GM19025 (cell line): ENCODE measurements around the gene MED22.
"Not testable (repeated sequence)": the region's sequence is repeated elsewhere in the genome, so short reads cannot be mapped to it uniquely, and the experiment has no call there.

Experiments
- ATAC-seq: cut with Tn5 transposase; IDR thresholded peaks from one replicate; pipeline ENCODE4 v1.9.1; 2021; ENCODE audit warnings: mild to moderate bottlenecking, low read depth, moderate library complexity; ENCODE audit not compliant: unreplicated experiment

Gene MED22

DNA sequence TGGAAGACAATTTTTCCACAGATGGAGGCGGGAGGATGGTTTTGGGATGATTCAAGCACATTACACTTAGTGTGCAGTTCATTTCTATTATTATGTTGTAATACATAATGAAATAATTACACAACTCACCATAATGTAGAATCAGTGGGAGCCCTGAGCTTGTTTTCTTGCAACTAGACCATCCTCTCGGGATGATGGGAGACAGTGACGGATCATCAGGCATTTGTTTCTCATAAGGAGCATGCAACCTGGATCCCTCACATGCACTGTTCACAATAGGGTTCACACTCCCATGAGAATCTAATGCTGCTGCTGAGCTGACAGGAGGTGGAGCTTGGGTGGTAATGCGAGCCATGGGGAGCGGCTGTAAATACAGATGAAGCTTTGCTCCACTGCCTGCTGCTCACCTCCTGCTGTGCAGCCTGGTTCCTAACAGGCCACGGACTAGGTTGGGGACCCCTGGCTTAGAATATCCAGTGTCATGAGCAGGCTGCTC lies 29.8 kb upstream of the MED22 start:
- no peak for ATAC-seq

DNA sequence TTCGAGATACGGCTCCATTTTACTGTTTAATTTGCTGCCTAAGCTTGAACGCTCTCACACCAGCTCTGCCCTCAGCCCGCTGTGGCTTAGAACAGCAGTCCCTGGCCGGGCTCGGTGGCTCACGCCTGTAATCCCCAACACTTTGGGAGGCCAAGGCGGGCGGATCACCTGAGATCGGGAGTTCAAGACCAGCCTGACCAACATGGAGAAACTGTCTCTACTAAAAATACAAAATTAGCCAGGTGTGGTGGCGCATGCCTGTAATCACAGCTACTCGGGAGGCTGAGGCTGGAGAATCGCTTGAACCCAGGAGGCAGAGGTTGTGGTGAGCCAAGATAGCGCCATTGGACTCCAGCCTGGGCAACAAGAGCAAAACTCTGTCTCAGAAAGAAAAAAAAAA lies 29.3 kb upstream of the MED22 start:
- not testable (repeated sequence) for ATAC-seq

GRCh38 chr9:133375724-133376654 lies 28.1 kb upstream of the MED22 start, which contains the start of the genes STKLD1 and SURF4:
Gene STKLD1 (plus strand): TSS chr9:133376366. CDS start chr9:133376474, 108 bp downstream.
Gene SURF4 (minus strand): TSS chr9:133376060. CDS start chr9:133375969, 91 bp downstream.
- ATAC-seq = peak; percentile 93

DNA sequence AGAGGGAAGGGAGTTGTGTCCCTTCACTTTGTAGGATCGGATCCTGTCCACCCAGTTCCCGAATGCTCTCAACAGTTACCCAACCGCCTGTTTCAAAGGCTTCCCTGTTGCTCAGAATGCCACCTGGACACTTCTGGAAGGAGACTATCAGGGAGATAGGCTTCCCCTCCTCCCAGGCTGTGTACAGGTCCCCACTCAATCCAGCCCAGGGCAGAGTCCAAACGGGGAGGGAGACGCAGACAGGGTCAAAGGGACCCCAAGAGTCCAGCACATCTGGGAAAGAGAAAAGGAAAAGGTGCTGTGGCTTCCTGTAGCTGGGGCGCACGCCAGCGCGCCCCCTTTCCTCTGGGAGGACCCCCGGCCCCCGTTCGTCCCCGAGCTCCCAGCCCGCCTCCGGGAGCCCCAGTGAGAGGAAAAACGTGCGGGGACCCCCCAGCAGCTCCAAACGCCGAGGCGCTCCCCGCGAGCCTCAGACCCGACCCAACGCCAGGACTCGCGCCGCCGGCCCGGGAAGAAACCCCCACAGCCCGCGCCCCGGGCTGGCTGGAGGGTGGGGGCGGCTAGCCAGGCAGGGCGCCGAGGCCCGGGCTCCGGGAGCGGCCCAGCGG lies 27.3 kb upstream of the MED22 start:
- peak; percentile 3 for ATAC-seq

DNA sequence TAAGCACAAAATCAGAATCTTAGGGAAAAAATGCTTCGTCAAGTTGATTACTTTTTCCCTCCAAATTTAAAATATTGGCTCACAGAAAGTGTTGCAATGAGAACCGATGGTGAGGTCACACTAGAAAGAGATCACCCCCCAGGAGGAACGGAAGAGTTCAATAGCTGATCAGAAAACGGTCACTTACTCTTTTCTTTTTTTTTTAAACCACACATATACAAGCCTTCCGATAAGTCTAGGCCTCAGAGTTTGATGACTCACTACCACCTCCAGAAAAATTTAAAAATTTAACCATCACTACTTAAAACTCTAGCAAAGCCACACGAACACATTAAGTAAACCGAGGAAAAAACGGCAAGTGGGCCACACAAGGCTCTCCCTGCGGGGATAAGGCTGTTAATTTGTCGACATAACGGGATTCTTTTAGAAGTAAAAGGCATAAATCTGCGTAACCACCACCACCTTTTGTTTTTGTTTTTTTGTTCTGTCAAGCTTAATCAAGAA lies 26.7 kb upstream of the MED22 start:
- ATAC-seq = no peak

DNA sequence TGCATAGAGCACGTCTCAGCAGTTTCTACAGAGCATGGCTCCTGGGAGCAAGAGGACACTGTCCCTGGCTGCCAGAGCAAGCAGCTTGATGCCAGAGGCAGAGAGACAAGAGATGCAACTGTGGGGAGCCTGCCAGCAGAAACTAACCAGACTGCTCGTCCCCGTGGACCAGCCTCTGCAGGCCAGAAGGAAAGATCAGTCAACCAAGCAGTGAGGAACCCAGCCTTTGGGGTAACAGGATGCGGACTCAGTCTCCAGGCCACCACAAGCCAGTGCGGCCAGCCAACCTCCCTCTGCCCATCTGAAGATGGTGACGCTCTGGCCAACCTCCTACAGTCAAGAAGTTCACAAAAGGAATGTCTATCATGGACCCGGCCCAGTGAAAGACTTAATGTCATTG lies 24.2 kb upstream of the MED22 start:
- no peak for ATAC-seq

- ATAC-seq = no peak
Observed at GRCh38 chr9:133371261-133371711, 23.4 kb upstream of the MED22 start.

GRCh38 chr9:133370685-133371084 lies 22.8 kb upstream of the MED22 start:
- ATAC-seq = no peak

DNA sequence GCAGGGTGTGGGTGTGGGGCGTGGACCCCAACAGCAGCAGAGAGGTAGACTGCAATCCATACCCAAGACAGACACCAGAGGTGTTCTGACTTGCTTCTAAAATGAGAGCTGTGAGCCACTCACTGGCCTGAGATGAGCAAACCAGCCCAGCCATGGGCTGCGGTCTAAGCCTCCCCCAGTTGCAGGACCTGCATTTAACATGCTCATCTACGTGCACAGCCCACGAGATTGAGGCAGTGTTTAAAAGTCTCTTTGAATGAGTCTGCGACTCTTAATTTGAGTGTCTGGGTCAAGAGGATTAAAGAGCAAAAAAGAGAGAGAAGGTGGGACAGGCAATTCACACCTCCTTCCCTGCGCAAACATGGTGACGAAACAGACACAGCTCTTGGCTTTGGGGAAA lies 22.0 kb upstream of the MED22 start:
- ATAC-seq = no peak

GRCh38 chr9:133369422-133369821 lies 21.5 kb upstream of the MED22 start:
- no peak for ATAC-seq

DNA sequence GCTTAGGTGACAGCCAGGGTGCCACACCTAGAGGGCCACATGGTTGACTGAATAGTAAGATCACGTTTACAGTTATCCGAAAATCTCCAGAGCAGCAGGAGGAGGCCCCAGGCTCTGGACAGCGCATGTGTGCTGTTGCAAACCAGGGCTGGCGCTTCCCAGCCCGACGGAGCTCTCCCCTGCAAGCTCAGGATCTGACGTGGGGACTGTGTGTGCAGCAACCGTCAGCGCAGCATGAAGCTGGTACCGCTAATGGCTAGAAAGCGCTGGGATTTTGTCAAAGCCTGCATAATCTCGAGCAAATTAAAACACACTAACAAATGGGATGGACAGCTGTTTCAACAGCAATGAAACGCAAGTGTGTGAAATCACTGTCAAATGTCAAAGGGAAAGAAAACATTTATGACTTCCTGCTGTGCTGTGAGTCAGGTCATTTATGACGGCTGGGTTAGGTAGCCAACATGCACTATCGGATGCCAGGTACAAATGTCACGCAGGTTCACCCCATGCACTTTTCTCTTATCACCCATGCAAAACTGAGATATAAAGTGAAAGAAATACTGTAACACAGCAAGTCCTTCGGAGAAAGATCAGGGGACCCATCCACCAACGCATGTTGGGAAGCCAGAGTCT lies 20.4 kb upstream of the MED22 start:
- ATAC-seq = no peak

DNA sequence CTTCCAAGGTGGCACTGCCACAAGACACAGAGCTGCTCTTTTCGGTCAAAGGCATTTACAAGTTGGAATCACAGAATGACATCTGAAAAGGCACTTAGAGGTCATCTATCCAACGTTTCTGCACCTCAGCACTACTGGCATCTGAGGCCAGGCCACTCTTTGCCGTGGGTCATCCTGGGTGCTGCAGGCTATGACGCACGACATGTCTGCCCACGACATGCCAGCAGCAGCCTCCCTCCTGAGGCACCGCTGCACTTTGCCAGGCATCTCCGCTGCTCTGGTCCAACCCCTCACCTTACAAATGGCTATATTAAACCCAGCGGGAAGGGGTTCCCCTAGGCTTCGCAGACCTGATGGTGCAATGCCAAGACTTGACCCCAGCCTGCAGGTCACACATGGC lies 19.8 kb upstream of the MED22 start:
- ATAC-seq = no peak

DNA sequence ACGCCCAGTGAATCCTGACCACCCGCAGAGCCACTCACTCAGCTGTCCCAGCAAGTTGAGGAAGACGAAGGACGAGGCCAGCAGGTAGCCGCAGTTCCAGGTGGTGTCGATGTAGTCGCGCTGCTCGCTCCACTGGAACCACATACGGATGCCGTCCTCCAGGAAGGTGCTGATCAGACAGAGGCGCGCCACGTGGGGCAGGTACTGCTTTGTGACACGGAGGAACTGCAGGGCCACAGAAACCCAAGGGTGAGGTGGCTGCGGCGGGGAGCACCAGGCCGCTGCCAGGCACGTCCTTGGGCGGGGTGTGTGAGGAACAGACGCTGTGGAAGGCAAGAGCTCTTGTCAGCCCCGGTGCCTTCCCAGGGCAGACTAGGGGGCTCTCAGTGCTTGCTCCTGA lies 19.3 kb upstream of the MED22 start:
- ATAC-seq = no peak

DNA sequence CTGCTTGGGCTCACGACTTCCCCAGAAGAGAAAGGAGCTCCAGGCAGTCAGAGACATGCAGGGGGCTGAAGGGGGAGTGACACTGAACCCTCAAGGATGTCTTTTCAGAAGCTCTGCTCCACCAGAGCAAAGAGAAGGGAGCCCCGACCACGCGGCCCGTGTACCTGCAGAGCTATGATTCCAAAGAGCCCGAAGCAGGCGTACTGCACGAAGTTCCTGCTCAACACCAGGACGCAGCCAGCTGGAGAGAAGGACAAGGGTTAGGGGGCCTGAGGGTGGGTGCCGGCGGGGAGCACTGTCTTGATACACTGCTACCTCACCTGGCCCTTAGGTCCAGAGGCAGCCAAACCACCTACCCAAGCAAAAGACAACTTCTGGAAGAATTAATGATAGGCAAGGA lies 18.5 kb upstream of the MED22 start:
- no peak for ATAC-seq

DNA sequence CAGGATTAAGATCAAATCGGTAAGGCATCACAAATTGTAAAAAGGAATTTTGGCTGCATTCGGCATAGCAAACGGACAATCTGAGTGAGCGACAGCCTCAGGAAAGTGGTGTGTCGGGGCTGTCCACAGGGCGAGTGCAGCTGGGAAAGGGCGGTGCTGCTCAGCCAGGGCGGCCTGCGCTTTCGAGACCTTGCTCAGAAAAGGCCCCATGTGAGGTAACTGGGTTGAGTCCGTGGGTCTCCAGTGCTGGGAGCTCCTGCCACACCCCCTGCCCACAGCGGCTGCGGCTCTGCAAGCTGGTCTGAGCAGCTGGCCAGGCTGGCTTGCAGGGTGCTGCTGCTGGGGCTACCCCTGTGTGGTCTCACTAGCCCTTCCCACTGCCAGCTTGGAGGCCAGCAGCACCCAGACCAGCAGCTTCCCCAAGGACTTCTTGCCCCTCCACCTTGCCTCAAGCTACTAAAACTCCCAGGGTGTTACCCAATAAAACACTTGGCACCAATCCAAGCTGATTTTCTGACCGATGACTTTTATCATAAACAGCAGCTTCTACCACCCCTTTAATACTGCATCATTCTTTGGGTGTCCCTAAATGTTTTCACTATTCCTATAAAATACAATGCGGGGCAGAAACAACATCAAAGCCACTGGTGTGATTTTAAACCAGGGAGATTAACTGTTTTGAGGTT lies 14.6 kb upstream of the MED22 start:
- ATAC-seq = no peak

- ATAC-seq = no peak
Observed at GRCh38 chr9:133361507-133362092, 13.7 kb upstream of the MED22 start.

DNA sequence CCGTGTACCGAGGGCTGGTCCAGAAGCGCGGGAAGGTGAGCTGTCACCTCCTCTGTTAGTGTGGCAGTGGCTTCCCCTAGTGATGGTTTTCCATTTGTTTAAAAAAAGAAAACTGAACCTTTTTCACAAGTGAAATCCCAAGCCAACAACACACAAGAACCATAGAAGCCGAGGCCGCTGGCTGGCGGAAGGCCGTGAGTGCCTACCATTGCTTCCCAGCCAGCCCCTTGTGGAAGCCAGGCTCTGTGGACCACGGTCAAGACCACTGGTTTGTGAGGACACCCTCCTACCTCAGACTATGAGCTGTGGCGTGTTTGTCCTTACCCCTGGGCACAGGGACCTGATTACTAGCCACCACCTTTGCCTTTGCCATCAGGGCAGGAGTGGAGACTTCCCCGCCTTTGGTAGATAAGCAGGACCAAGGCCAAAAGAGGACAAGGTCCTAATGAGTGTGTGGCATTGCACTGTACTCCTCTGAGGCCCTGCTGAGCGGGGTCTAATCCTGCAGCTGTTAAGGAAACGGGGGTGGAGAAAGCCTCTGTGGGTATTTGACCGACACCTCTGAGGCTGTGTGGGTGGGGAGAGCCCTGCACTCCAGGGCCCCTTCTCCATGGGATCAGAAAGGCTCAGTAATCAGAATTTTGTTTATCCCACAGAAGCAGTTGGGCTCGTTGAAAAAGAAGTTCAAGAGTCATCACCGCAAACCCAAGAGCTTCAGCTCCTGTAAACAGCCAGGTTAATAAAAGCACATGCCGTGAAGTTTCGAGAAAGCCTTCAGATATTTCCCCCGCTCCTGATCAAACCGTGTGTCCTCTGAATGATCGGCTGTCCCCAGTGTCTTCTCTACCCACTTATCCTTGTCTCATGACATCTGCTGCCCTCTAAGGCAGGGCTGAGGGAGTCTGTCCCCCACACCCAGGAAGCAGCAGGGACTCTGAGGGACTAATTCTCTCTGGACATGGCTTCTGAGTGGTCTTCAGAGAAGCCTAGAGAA lies 12.8 kb upstream of the MED22 start:
- no peak for ATAC-seq

DNA sequence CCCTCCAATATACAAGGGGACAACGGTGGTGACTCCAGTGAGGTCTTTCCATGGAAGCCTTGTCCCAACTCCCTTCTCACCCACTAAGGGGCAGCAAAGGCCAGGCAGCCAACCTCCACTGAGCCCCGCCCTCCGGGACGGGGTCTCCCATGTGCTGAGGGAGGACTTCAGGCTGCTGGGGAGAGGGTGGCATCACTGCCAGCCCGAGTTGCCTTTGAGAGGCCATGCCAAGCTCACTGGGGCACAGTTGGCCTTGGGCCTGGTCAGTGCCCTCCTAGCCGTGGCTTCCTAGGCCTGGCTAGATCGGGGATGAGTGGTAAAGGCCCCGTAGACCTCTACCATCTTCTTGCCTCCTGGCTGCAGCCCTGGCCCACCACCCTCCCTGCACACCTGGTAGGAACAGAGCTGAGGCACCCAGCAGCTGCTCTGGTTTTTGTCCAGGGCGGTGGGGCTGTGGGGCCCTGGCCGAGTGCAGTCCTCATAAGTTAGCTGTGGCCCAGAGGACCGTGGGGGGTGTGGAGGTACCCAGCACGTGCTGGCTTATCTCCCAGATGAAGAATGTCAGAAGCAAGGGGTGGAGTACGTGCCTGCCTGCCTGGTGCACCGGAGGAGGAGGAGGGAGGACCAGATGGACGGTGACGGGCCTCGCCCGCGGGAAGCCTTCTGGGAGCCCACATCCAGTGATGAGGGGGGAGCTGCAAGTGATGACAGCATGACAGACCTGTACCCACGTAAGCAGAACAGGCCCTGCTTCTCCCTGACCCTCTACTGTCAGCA lies 11.7 kb upstream of the MED22 start:
- no peak for ATAC-seq
